ENCODE data around the gene CFHR2.

The CFHR2 gene

DNA sequence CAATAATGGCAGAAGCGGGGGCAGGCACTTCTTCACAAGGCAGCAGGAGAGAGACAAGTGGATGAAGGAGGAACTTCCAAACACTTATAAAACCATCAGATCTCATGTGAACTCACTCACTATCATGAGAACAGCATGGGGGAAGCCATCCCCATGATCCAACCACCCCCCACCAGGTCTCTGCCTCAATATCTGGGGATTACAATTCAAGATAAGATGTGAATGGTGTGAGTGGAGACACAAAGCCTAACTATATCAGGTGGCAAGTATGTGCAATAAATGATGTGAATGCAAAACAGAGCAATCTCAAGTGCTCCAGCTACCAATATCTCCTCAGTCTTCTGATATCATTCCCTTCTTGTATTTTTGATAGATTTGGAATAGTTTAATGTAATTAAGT lies 12.4 kb downstream of the CFHR2 start:
- Histone ChIP-seq H3K9ac (no peak overlapping the region), H3K4me2 (no peak overlapping the region), H2AFZ (ENCODE audit: low read depth) (no peak overlapping the region), H4K20me1 (ENCODE audit: insufficient read depth) (no peaks in the 10 kb centered on the region), H3K4me1 (ENCODE audit: low read depth, poor library complexity, severe bottlenecking) (peaks cover 20% of the 10 kb centered on the region), H3K36me3 (ENCODE audit: insufficient read depth) (no peaks in the 10 kb centered on the region), H3K4me3 (IDR thresholded peaks at IDR 0.05; ENCODE audit: insufficient read depth, low read depth, low read length) (no peak overlapping the region), H3K27ac (no peak overlapping the region), H3K27me3 (ENCODE audit: insufficient read depth, low read depth) (no peaks in the 10 kb centered on the region), H3K79me2 (ENCODE audit: insufficient read depth, low read depth) (no peaks in the 10 kb centered on the region)
- TF ChIP-seq, protein P1, sequence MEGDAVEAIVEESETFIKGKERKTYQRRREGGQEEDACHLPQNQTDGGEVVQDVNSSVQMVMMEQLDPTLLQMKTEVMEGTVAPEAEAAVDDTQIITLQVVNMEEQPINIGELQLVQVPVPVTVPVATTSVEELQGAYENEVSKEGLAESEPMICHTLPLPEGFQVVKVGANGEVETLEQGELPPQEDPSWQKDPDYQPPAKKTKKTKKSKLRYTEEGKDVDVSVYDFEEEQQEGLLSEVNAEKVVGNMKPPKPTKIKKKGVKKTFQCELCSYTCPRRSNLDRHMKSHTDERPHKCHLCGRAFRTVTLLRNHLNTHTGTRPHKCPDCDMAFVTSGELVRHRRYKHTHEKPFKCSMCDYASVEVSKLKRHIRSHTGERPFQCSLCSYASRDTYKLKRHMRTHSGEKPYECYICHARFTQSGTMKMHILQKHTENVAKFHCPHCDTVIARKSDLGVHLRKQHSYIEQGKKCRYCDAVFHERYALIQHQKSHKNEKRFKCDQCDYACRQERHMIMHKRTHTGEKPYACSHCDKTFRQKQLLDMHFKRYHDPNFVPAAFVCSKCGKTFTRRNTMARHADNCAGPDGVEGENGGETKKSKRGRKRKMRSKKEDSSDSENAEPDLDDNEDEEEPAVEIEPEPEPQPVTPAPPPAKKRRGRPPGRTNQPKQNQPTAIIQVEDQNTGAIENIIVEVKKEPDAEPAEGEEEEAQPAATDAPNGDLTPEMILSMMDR (conservative IDR thresholded peaks at IDR 0.05; ENCODE audit: low read depth, low read length), result no peak

DNA sequence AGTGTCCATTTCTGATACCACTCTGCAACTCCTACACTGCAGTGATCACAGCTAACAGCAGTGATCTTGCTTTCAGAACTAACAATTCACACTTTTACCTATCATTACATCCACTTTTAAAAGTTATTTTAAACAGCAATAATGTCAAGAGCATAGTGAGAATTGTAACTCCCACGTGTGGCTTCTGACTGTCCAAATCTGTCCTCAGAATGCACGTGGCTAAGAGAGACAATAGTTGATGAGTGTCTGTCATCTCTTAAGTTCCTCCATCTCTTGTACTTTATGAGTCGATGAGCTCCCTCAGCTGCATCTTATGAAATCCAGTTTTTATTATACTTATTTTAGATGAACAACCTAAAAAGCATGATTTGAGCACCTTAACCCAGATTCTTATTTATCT lies 17.3 kb downstream of the CFHR2 start:
- Histone ChIP-seq H4K20me1 (ENCODE audit: insufficient read depth) (no peaks in the 10 kb centered on the region), H3K4me3 (IDR thresholded peaks at IDR 0.05; ENCODE audit: insufficient read depth, low read depth, low read length) (no peak overlapping the region), H3K4me1 (ENCODE audit: low read depth, poor library complexity, severe bottlenecking) (no peaks in the 10 kb centered on the region), H3K4me2 (no peak overlapping the region), H3K36me3 (ENCODE audit: insufficient read depth) (no peaks in the 10 kb centered on the region), H3K79me2 (ENCODE audit: insufficient read depth, low read depth) (no peaks in the 10 kb centered on the region), H3K27me3 (ENCODE audit: insufficient read depth, low read depth) (no peaks in the 10 kb centered on the region), H3K27ac (no peak overlapping the region), H3K9ac (no peak overlapping the region), H2AFZ (ENCODE audit: low read depth) (no peak overlapping the region)
- TF ChIP-seq, protein P1 (conservative IDR thresholded peaks at IDR 0.05; ENCODE audit: low read depth, low read length), result no peak

DNA sequence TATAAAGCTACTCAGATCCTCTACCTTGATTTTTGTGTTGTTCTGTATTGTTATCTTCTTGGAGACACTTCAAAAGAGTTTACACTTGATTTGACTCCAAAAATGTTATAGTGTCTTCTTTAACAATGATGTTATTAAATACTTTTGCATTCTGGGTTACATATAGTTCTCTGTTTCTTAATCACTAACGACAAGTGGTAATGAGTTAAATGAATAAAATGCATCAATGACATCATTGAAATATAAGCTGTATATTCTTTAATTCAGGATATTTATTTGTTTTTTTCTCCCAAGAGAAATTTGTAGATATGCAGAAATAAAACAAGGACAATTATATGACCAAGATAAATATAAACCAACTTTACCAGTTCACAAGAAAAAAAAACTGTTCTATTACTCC lies 26.6 kb downstream of the CFHR2 start:
- Histone ChIP-seq H4K20me1 (ENCODE audit: insufficient read depth) (no peaks in the 10 kb centered on the region), H3K27ac (no peak overlapping the region), H2AFZ (ENCODE audit: low read depth) (no peak overlapping the region), H3K4me3 (IDR thresholded peaks at IDR 0.05; ENCODE audit: insufficient read depth, low read depth, low read length) (no peak overlapping the region), H3K36me3 (ENCODE audit: insufficient read depth) (no peaks in the 10 kb centered on the region), H3K4me1 (ENCODE audit: low read depth, poor library complexity, severe bottlenecking) (no peaks in the 10 kb centered on the region), H3K79me2 (ENCODE audit: insufficient read depth, low read depth) (no peaks in the 10 kb centered on the region), H3K9ac (no peak overlapping the region), H3K27me3 (ENCODE audit: insufficient read depth, low read depth) (no peaks in the 10 kb centered on the region), H3K4me2 (no peak overlapping the region)
- TF ChIP-seq, protein P1 (conservative IDR thresholded peaks at IDR 0.05; ENCODE audit: low read depth, low read length), result no peak

DNA sequence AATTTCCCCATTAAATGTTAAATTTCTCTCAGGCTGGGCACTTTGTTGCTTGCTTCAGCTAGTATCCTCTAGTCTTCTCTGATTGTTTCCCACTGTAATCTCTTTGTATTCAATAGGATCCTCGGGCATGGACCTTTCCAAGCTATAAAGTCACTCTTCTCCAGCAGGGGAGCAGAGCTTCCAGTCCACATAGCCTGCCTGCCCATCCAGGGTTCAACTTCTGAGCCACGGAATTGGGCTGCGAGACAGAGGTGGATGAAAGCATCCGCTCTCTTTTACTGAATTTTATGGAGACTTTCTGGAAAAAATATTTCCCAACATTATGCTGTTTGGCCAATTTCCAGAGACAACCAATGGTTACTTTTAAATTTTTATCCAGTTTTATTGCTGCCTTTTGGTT lies 32.7 kb downstream of the CFHR2 start:
- H2AFZ ChIP-seq (ENCODE audit: low read depth), result no peak overlapping the region
- H3K27ac ChIP-seq, result no peak overlapping the region
- no peaks in the 10 kb centered on the region for H3K4me1 ChIP-seq (ENCODE audit: low read depth, poor library complexity, severe bottlenecking)
- no peaks in the 10 kb centered on the region for H3K79me2 ChIP-seq (ENCODE audit: insufficient read depth, low read depth)
- H3K9ac ChIP-seq, result no peak overlapping the region
- H3K4me3 ChIP-seq (IDR thresholded peaks at IDR 0.05; ENCODE audit: insufficient read depth, low read depth, low read length), result no peak overlapping the region
- H3K36me3 ChIP-seq (ENCODE audit: insufficient read depth), result no peaks in the 10 kb centered on the region
- H4K20me1 ChIP-seq (ENCODE audit: insufficient read depth), result no peaks in the 10 kb centered on the region
- TF ChIP-seq, protein P1 (conservative IDR thresholded peaks at IDR 0.05; ENCODE audit: low read depth, low read length), result no peak
- no peak overlapping the region for H3K4me2 ChIP-seq
- H3K27me3 ChIP-seq (ENCODE audit: insufficient read depth, low read depth), result no peaks in the 10 kb centered on the region

DNA sequence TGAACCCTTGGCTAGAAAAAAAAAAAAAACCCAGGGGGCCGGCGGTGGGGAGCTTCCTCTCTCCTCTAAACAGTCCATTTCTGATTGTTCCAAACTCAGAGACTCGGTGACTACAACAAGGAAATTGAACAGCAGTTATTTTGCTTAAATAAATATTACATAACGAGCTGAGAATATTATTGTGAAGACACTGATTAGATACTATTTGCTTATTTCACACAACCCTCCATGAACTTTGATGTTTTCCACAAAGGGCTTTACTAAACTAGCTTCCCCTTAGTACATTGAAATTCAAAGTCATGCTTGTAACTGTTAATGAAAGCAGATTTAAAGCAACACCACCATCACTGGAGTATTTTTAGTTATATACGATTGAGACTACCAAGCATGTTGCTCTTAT lies 33.7 kb downstream of the CFHR2 start, which contains the start of gene CFHR5:
TSS of gene CFHR5 (plus strand) at position 279 of the 400 bp plus-strand sequence. CDS start at position 388, 109 bp downstream.
- H3K4me2 ChIP-seq, result no peak within 1 kb of the TSS
- H4K20me1 ChIP-seq (ENCODE audit: insufficient read depth), result no peaks in the 10 kb centered on the region
- no peaks in the 10 kb centered on the region for H3K27me3 ChIP-seq (ENCODE audit: insufficient read depth, low read depth)
- H3K27ac ChIP-seq, result no peak within 1 kb of the TSS
- no peak within 1 kb of the TSS for H3K4me3 ChIP-seq (IDR thresholded peaks at IDR 0.05; ENCODE audit: insufficient read depth, low read depth, low read length)
- H3K9ac ChIP-seq, result no peak within 1 kb of the TSS
- TF ChIP-seq, protein P1 (conservative IDR thresholded peaks at IDR 0.05; ENCODE audit: low read depth, low read length), result no peak
- H2AFZ ChIP-seq (ENCODE audit: low read depth), result no peak within 1 kb of the TSS
- H3K36me3 ChIP-seq (ENCODE audit: insufficient read depth), result no peaks in the 10 kb centered on the region
- H3K4me1 ChIP-seq (ENCODE audit: low read depth, poor library complexity, severe bottlenecking), result no peaks in the 10 kb centered on the region
- H3K79me2 ChIP-seq (ENCODE audit: insufficient read depth, low read depth), result no peaks in the 10 kb centered on the region
